ENCODE measurements around the gene SYNPO2. TPM values are rescaled to one million over a fixed set of nuclear protein-coding genes. Genes with fewer than 3 reads are reported as not detected.

Gene SYNPO2
- total RNA-seq, 1 experiment from 2014 or later, result 0.28 TPM

DNA sequence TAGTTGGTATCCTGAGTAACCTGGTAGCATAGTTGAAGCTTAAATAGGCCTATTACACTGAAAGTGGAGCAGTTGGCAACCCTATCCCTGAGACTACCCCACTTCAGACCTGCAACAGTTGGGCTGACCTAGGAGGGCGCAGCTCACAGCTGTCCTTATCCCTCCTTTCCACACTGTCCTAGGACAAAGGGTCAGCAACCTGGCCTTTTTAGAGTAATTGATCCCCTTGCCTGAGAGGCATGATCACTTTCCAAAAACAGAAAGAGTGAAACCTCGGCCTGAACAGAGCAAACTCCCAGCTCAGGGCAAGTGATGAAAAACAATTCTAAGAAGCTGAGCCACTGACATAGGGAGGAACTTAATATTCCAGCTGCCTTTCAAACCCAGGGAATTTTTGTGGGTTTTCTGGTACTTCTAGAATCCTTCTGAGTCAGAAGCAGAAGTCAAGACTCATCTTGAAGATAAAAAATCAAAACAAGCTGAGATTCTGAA, 152.1 kb downstream of the SYNPO2 start:
- Histone ChIP-seq H3K27ac (ENCODE audit: low read length) (no peak overlapping the region), H3K4me3 (ENCODE audit: low read depth in 2 of 2, low read length in 2 of 2) (no peak overlapping the region), H3K36me3 (ENCODE audit: control insufficient read depth, insufficient read depth, low read length) (no peaks in the 10 kb centered on the region), H3K4me1 (ENCODE audit: control insufficient read depth, insufficient read depth, low read length) (no peaks in the 10 kb centered on the region), H3K9me3 (ENCODE audit: control insufficient read depth, insufficient read depth, low read depth, low read length) (no peaks in the 10 kb centered on the region), H3K27me3 (ENCODE audit: control insufficient read depth, insufficient read depth, low read length) (no peaks in the 10 kb centered on the region)
- CTCF ChIA-PET, result no interaction called here
- POLR2A ChIA-PET, result no interaction called here
- intact Hi-C loops (cut with micrococcal nuclease; ENCODE audit: unreplicated experiment), result loop anchor here (5.0 kb wide), 1 partner anchor 58 kb away; no protein-coding TSS in a partner anchor
- in situ Hi-C loops (cut with HindIII; ENCODE audit: low pct_unique_long_range_greater_than_20kb, low sequenced_read_pairs), result no loop called here
- ATAC-seq, result no peak
- DNase-seq (ENCODE audit: low read depth, low spot score), result no peak
- no peak for TF ChIP-seq SIN3A (IDR thresholded peaks at IDR 0.05; ENCODE audit: borderline replicate concordance, insufficient read depth, low read depth, low read length)
- TF ChIP-seq, protein P1, sequence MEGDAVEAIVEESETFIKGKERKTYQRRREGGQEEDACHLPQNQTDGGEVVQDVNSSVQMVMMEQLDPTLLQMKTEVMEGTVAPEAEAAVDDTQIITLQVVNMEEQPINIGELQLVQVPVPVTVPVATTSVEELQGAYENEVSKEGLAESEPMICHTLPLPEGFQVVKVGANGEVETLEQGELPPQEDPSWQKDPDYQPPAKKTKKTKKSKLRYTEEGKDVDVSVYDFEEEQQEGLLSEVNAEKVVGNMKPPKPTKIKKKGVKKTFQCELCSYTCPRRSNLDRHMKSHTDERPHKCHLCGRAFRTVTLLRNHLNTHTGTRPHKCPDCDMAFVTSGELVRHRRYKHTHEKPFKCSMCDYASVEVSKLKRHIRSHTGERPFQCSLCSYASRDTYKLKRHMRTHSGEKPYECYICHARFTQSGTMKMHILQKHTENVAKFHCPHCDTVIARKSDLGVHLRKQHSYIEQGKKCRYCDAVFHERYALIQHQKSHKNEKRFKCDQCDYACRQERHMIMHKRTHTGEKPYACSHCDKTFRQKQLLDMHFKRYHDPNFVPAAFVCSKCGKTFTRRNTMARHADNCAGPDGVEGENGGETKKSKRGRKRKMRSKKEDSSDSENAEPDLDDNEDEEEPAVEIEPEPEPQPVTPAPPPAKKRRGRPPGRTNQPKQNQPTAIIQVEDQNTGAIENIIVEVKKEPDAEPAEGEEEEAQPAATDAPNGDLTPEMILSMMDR (IDR thresholded peaks at IDR 0.05), result no peak
- no TSS peak for BruUV-seq (replicated peaks)

DNA sequence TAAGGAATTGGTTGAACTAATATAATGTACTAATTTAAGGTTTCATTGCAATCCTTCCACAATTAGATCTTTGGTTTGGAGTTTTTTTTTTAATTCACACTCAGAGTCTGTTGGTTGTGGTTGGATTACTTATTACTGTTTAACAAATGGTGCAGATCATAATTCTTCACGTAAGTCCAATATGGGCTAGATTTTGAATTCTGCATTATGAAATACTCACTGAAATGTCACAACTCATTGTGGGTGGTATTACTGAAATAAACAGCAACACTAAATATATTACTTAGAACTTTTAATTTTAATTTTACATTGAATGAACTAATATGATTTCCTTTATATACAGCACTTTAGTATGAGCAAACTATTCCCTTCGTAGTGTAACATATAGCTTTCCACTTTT, 152.7 kb downstream of the SYNPO2 start:
- Histone ChIP-seq H3K27ac (ENCODE audit: low read length) (no peak overlapping the region), H3K4me1 (ENCODE audit: control insufficient read depth, insufficient read depth, low read length) (no peaks in the 10 kb centered on the region), H3K27me3 (ENCODE audit: control insufficient read depth, insufficient read depth, low read length) (no peaks in the 10 kb centered on the region), H3K9me3 (ENCODE audit: control insufficient read depth, insufficient read depth, low read depth, low read length) (no peaks in the 10 kb centered on the region), H3K4me3 (ENCODE audit: low read depth in 2 of 2, low read length in 2 of 2) (no peak overlapping the region), H3K36me3 (ENCODE audit: control insufficient read depth, insufficient read depth, low read length) (no peaks in the 10 kb centered on the region)
- BruUV-seq (replicated peaks), result no TSS peak
- TF ChIP-seq, protein P1 (IDR thresholded peaks at IDR 0.05), result no peak
- TF ChIP-seq, protein P2, sequence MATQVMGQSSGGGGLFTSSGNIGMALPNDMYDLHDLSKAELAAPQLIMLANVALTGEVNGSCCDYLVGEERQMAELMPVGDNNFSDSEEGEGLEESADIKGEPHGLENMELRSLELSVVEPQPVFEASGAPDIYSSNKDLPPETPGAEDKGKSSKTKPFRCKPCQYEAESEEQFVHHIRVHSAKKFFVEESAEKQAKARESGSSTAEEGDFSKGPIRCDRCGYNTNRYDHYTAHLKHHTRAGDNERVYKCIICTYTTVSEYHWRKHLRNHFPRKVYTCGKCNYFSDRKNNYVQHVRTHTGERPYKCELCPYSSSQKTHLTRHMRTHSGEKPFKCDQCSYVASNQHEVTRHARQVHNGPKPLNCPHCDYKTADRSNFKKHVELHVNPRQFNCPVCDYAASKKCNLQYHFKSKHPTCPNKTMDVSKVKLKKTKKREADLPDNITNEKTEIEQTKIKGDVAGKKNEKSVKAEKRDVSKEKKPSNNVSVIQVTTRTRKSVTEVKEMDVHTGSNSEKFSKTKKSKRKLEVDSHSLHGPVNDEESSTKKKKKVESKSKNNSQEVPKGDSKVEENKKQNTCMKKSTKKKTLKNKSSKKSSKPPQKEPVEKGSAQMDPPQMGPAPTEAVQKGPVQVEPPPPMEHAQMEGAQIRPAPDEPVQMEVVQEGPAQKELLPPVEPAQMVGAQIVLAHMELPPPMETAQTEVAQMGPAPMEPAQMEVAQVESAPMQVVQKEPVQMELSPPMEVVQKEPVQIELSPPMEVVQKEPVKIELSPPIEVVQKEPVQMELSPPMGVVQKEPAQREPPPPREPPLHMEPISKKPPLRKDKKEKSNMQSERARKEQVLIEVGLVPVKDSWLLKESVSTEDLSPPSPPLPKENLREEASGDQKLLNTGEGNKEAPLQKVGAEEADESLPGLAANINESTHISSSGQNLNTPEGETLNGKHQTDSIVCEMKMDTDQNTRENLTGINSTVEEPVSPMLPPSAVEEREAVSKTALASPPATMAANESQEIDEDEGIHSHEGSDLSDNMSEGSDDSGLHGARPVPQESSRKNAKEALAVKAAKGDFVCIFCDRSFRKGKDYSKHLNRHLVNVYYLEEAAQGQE (IDR thresholded peaks at IDR 0.05; ENCODE audit: insufficient read depth in 1 of 2, low read depth in 2 of 2, low read length in 1 of 2), result no peak
- TF ChIP-seq POLR2AphosphoS5 (IDR thresholded peaks at IDR 0.05; ENCODE audit: low read depth, low read length) (no peak), SIN3A (IDR thresholded peaks at IDR 0.05; ENCODE audit: borderline replicate concordance, insufficient read depth, low read depth, low read length) (no peak), TCF7L2 (IDR thresholded peaks at IDR 0.05; ENCODE audit: low read depth, low read length) (no peak)
- ATAC-seq (no peak), DNase-seq (ENCODE audit: low read depth, low spot score) (no peak)
- ChIA-PET CTCF (no interaction called here), POLR2A (no interaction called here)
- in situ Hi-C loops (cut with HindIII; ENCODE audit: low pct_unique_long_range_greater_than_20kb, low sequenced_read_pairs), result no loop called here
- intact Hi-C loops (cut with micrococcal nuclease; ENCODE audit: unreplicated experiment), result loop anchor here (5.0 kb wide), 1 partner anchor 59 kb away; no protein-coding TSS in a partner anchor
